OCI-LY7 (cell line): ENCODE measurements around the gene LUC7L2.

Experiments used
- EZH2phosphoT487 ChIP-seq: fragments of 200-600 bp; sonication (generic); IDR thresholded peaks from 2 replicates; pipeline ENCODE4 v1.6.1; 2018; ENCODE audit warnings: low read depth, borderline replicate concordance, mild to moderate bottlenecking, mixed run types, antibody characterized with exemption, low read length, moderate library complexity, mixed read lengths
- TF ChIP-seq, protein P1 (sequence below): fragments of 200-600 bp; sonication (generic); conservative IDR thresholded peaks from 2 replicates; pipeline ENCODE4 v1.5.1; 2014; ENCODE audit warnings: mild to moderate bottlenecking, antibody characterized with exemption, low read length, moderate library complexity, mixed read lengths

DNA sequence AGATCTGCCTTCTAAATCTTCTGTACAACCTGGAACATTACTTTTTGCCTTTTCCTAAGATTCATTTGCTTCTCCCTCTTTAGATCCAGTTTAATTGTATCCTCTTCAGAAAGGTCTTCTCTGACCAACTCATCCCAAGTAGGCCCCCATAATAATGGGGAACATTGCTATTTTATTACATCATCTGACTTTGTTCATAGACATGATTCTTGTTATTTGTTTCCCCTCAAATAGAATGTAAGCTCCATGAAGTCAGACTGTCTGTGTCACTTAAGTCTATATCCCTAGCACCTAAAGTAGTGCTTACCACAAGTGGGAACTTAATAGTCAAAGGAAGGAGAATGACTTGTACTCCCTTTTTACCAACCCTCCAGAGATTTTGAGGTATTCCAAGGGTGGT lies 37.5 kb downstream of the LUC7L2 start:
- TF ChIP-seq, protein P1, sequence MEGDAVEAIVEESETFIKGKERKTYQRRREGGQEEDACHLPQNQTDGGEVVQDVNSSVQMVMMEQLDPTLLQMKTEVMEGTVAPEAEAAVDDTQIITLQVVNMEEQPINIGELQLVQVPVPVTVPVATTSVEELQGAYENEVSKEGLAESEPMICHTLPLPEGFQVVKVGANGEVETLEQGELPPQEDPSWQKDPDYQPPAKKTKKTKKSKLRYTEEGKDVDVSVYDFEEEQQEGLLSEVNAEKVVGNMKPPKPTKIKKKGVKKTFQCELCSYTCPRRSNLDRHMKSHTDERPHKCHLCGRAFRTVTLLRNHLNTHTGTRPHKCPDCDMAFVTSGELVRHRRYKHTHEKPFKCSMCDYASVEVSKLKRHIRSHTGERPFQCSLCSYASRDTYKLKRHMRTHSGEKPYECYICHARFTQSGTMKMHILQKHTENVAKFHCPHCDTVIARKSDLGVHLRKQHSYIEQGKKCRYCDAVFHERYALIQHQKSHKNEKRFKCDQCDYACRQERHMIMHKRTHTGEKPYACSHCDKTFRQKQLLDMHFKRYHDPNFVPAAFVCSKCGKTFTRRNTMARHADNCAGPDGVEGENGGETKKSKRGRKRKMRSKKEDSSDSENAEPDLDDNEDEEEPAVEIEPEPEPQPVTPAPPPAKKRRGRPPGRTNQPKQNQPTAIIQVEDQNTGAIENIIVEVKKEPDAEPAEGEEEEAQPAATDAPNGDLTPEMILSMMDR: no peak
- no peak for TF ChIP-seq EZH2phosphoT487
